GM06990 (cell line): ENCODE results near the gene GRIK3.

Source experiments
- DNase-seq: peaks from one replicate; pipeline ENCODE4 v3.0.0-alpha.2; 2011; ENCODE audit not compliant: insufficient read length; ENCODE audit errors: extremely low read depth
- H3K27me3 ChIP-seq: replicated peaks from 2 replicates; pipeline ENCODE4 v1.6.0; 2011; ENCODE audit warnings: low read length; ENCODE audit not compliant: control insufficient read depth, insufficient read depth
- H3K36me3 ChIP-seq: 2 replicates; pipeline ENCODE4 v1.5.1; 2011; ENCODE audit warnings: low read length; ENCODE audit not compliant: control insufficient read depth, insufficient read depth
- H3K4me3 ChIP-seq: replicated peaks from 2 replicates; pipeline ENCODE4 v1.5.1; 2011; ENCODE audit warnings: low read depth, mild to moderate bottlenecking, control low read depth, low read length
- CTCF ChIP-seq: IDR thresholded peaks from 2 replicates; pipeline ENCODE4 v1.5.1; 2011; ENCODE audit warnings: low read length, control low read depth, mild to moderate bottlenecking, inconsistent platforms; ENCODE audit not compliant: insufficient read depth, poor library complexity, severe bottlenecking

GRIK3 gene

GRCh38 chr1:37010011-37010410 is 24.3 kb downstream of the GRIK3 start:
- Histone ChIP-seq H3K27me3 (no peaks in the 10 kb centered on the region), H3K4me3 (no peak overlapping the region), H3K36me3 (no peaks in the 10 kb centered on the region)
- DNase-seq = no peak
- TF ChIP-seq CTCF = no peak

DNA sequence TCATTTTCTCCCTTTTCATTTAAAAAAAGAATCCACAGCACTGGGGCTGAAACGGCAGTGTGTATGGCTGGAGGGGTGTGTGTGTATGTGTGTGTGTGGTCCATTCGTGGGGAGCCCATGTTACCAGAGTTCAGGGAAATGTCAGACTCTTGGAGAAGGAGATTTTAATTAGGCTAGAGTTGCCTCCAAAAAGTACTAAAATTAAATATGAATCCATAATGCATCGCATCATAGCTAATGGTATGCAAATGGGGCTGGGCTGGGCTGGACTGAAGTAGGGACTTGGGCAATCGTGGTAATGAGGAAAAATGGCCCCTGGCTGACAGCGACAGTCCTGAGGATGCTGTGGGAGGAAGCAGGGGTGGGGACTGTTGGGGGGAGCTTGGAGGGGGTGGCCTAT is 24.8 kb downstream of the GRIK3 start:
- no peak for TF ChIP-seq CTCF
- no peak for DNase-seq
- Histone ChIP-seq H3K4me3 (no peak overlapping the region), H3K27me3 (no peaks in the 10 kb centered on the region; the same call in 1 of the 2 replicates), H3K36me3 (no peaks in the 10 kb centered on the region)

- no peak overlapping the region for H3K4me3 ChIP-seq
- DNase-seq = no peak
Measured at GRCh38 chr1:37006132-37006868, 28.0 kb downstream of the GRIK3 start.

GRCh38 chr1:37002898-37003297 is 31.4 kb downstream of the GRIK3 start:
- no peak for DNase-seq
- peak; percentile 11 for TF ChIP-seq CTCF
- no peak overlapping the region for H3K4me3 ChIP-seq
- no peaks in the 10 kb centered on the region for H3K36me3 ChIP-seq
- H3K27me3 ChIP-seq = no peaks in the 10 kb centered on the region; the same call in none of the 2 replicates

More at GRCh38 chr1:37006132-37006868, 28.0 kb downstream of the GRIK3 start:
- no peaks in the 10 kb centered on the region for H3K36me3 ChIP-seq
- TF ChIP-seq CTCF = no peak
- H3K27me3 ChIP-seq = no peaks in the 10 kb centered on the region; the same call in 1 of the 2 replicates

DNA sequence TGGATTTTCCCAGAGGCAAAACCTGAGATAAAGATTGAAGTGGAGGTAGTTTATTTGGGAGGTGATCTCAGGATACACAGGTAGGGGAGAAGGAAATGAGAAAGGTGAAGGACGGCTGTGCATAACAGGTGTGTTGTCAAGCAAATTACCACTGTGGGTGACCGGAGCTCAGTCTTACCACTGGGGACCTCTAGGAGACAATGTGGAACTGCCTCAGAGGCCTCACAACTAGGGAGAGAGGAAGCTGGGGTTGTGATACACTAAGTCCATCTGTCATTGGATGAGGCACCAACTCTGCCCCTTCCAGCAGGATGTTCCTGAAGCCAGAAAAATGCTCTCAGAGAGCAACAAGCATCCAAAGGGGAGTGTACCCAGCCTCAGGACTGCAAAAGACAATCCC is 32.6 kb downstream of the GRIK3 start:
- Histone ChIP-seq H3K36me3 (no peaks in the 10 kb centered on the region), H3K4me3 (no peak overlapping the region), H3K27me3 (no peaks in the 10 kb centered on the region; the same call in none of the 2 replicates)
- DNase-seq = no peak
- TF ChIP-seq CTCF = no peak
